ENCODE measurements around the gene VSX1.

VSX1 gene

DNA sequence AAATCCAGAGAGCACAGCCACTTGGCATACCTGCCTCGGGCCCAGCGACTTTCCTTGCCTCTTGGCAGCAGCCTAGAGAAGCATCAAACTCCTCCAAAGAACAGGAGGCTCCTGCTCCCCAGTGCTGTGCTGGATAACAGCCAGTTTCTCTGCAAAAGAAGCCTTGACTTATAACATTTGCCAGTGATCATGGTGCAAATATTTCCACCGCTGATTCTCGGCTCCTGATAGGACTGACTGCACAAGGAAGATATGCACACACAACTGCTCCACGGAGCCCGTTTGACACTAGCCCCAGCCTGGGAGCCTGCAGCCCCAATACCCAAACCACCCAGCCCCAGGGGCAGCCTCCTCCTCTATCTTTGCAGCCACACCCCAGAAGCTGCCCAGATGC, 41.5 kb downstream of the VSX1 start:
- no peak for DNase-seq (ENCODE audit: low read depth in 2 of 2)

DNA sequence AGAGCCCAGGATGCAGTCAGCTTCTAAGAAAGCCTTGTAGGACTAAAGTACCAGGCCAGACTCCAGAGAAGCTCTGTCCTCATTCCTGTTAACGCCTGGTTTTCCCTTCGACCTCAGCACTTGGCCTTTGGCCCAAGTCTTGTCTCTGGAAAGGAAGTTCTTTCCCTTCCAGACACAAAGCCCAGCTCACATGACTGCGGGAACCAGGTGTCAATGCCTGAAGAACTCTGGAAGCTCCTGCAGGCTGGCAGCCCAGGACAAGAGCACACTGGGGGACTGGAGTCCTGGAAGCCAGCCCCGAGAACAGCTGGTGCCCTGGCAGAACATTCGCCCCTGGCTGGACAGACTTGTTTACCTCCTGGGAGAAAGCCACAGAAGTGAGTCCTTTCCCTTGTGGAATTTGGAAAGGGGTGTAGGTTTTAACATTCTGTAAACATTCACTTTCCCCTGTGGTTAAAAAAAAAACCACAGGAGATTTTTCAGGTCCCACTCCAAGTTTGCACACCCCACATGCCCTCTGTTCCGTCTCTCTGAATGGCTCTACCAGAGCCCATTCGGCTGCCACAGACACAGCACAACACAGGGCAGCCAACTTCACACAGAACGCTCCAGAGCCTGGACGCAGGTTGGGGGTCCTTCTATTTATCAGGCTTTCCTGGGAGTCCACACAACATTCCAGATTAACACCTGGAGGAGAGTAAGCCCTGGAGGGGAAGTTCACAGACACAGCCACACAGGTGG, 42.1 kb downstream of the VSX1 start:
- no peak for DNase-seq (ENCODE audit: low read depth in 2 of 2)

DNA sequence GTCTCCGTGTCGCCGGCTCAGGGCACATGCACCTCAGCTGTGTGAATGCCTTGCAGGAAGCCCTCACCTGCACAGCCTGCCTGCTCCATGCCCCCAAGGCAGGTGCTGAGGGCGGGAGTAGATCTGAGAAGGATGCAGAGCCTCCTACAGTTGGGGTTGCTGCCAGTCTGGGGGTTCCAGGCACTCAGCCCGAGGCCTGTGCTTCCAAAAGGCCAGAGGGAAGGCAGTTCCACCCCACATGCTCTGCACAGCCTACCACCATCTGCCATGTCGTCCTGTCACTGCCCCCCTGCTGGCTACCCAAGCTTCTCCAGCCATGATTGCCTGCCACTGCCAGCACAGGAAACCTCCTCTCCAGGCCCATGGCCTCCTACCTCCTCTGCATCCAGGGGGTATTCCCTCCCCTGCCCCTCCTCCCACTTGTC, 43.3 kb downstream of the VSX1 start:
- DNase-seq (ENCODE audit: low read depth in 2 of 2), result no peak

DNA sequence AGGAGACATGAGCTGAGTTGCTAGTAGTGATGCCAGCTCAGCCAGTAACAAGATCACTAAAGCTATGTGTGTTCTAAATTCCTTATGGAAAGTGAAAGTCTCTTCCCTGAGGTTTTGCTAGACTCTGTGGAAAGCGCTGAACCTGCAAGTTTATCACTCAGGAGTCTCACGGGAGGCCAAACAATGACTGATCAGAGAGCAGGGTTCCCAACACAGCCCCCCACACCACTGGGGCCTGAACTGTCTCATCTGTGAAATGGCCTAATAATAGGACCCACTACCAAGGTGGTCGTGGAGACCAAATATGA, 43.9 kb downstream of the VSX1 start:
- no peak for DNase-seq (ENCODE audit: low read depth in 2 of 2)

DNA sequence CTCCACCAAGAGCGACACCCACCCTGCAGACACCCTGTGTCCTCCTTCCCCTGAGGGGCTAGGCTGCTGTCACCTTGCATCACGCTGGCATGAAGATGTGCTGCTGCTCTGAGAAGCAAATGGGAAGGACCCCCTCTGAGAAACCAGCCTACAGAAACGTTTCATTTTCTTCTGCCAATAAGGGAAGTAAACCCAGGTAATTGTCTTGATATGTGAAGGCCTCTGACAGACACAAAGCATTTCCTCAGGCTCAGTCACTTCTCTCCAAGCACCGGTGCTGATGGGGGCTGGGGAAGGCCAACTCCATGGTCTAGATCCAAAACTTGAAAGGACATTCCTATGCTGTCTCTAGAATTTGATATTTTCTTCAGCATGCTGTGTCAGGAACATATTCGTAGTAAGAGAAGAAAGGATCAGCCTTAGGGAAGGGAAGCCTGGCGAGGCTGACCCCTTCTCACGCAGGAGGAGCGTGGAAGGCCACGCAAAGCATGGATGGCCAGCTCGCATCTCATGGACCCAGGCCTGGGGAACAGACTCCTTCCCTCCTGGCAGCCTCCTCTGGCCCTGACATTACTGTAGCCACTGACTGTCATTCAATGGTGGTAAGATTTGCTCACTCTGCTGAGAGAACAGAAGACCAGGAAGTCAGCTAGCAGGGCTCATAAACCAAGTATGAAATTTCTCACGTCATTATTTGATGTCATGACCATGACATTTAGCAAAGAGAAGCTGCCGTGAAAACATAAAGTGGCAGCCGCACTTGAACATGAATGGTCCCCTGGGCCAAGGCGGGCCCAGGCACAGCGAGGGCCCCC, 44.4 kb downstream of the VSX1 start:
- DNase-seq (ENCODE audit: low read depth in 2 of 2), result no peak

DNA sequence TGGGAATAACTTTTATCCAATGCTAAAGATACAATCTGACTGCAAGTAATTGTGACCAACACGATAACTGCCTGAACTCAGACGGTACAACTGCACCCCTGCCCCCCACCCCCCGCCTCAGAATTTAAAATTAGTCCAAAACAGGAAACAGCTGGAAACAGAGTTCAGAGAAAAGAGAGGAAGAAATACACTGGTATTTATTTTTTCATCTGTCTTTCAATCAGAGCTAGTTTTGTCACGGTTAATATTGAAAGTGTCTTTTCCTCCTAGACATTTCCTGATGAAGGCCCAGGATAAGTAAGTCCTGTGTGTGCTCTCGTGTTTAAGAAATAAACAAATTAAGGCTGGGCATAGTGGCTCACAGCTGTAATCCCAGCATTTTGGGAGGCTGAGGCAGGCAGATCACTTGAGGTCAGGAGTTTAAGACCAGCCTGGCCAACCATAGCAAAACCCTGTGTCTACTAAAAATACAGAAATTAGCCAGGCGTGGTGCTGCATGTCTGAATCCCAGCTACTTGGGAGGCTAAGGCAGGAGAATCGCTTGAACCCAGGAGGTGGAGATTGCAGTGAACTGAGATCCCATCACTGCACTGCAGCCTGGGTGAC, 45.5 kb downstream of the VSX1 start:
- DNase-seq (ENCODE audit: low read depth in 2 of 2), result no peak

DNA sequence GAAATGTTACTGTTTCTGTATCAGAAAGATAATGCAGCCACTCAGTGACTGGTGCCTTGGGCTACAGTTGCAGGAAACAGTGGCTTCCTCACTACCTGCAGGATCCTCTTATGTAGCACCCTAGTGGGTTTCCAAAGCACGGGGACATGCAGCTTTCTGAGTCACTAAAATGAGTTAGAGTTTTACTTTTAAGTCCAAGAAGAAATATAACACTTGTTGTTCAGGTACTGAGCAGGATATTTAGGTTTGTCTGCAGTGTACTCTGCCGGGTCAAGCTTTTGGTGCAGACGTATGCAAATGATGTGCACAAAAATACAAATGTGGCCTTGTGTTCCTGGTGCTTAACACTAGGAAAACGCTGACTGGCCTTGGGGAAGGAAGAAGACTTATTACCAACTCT, 46.0 kb downstream of the VSX1 start:
- DNase-seq (ENCODE audit: low read depth in 2 of 2), result no peak

DNA sequence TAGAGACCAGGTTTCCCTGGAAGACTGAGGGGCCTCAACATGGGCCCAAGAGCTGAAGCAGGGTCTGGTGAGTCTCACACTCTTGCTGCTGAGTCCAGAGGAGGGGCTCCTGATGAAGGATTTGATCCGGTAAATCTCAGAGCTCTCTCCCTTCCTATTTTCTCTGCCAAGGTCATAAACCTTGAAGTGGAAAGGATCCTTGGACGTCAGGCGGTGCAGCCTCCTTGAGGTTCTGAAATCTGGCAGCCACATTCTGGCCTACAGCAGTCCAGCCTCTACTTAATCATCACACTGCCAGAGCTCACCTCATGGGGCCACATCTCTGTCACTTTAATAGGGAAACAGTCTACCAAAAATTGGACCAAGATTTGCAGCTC, 48.0 kb downstream of the VSX1 start:
- DNase-seq (ENCODE audit: low read depth in 2 of 2), result no peak

DNA sequence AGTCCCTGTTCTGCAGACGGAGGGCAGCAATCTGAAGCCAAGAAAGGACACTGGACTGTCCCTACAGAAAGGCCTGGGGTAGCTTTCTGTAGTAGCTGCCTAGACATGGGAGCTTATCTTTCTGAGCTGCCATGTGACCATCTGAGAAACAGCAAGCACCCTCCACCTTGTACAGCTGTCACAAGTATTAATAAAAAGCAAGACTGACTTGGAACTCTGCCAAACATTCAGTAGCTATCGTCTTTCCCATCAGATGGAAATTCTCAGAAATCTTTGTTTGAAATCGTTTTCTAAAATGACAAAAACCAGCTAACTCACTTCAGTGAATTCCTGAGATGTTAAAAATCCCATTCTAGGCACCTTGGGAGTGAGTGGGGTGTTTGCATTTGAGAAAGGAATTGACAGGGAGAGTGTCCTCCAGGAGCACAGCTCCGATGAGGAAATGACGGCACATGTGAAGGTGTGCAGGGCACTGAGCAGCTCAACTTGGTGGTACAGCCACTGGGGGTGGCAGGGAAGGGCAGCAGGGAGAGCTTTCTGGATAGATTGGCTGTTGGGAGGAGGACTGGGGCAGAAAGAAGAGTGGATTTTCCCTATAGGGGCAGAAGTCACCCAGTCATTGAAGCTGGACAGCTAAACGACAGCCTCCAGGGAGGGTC, 48.5 kb downstream of the VSX1 start:
- no peak for DNase-seq (ENCODE audit: low read depth in 2 of 2)

DNA sequence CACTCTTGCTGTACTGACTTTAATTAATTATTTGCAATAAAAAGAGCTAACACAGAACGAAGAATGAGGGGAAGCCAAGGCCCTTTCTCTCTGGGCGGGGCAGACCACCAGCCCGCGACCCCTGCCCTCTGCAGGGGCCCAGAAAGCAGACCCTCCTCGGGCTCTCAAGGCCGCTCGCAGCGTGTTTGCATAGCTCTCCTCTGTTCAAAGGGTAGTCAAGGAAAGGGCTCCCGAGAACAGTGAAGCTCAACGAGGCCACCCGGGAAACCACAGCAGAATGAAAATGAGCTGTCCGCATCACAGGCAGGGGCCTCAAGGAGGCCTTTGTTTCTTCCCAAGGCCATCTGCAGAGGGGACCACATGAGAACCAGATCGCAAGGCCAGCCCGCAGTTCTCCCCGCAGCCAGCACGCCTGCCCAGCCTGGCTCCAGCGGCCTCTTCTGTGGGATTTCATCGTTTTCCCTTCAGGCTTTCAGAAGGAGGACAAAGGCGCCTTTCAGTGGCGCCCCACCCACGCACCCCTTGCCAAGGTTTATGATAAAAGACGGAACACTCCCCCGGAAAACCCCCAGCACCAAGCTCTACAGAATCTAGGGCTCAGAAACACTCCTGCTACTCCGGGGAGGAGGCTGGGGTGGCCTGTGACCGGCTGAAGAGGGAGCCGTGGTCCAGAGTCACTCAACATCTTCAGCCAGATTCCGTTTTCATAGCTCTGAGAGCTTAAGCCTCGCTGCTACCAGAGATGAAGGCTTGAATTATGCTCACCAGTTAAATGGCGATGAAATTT, 49.3 kb downstream of the VSX1 start:
- DNase-seq (ENCODE audit: low read depth in 2 of 2), result no peak

DNA sequence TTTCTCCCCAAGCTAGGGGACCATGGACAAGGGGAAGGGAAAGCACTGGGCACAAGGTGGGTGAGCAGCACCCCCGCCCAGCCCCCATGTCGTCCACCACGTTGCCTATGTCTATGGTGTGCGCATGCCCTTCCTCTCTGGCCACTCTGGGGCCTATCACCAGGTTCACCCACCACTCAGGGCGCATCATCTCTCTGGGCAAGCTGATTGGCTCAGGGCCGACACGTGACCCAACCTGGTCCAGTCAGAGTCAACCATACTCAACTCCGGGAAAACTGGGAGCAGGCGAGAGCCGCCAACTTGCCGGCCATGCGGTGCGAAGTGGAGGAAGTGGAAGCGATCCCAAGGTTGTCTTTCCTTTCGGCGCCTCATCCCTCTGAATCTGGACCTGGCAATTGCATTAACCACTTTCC, 49.9 kb downstream of the VSX1 start:
- DNase-seq (ENCODE audit: low read depth in 2 of 2), result no peak

DNA sequence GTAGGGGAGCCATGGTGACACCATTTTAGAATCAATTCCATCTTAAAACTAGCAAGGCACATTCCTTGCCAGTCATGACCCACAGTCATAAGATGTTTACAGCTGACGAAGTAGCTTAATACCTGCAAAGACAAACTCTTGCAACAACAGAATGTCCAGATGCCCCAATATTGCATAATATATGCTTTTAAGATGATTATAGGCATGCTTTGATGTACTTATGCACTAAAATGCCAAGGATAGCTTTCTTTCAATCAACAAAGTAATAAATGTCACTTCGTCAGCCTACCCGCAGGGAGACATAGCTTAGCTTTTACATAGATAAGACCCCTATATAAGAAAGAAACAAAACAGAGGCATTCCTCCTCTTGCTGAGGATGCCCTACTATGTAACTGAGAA, 50.7 kb downstream of the VSX1 start:
- no peak for DNase-seq (ENCODE audit: low read depth in 2 of 2)

DNA sequence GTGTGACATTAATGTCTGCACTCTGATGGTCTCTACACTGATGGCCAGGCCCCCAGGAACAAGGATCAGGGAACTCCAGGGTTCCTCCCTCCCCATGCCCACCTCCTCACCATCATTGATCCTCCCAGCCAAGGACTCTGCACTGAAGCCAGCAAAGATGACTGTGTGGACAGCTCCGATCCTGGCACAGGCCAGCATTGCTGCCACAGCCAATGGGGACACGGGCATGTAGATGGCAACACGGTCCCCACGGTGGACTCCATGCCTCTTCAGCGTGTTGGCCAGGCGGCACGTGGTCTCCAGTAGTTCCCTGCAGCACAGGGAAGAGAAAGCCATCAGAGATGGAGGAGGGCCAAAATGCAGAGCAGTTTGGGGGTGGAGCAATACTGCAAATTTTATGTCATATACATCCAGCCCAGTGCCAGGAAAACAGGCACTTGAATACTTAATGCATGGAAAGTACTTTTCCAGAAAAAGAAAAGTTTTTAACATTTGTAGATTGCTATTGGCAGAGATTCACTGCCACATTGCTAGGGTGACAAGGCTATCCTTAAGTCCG, 51.2 kb downstream of the VSX1 start:
- DNase-seq (ENCODE audit: low read depth in 2 of 2), result no peak

DNA sequence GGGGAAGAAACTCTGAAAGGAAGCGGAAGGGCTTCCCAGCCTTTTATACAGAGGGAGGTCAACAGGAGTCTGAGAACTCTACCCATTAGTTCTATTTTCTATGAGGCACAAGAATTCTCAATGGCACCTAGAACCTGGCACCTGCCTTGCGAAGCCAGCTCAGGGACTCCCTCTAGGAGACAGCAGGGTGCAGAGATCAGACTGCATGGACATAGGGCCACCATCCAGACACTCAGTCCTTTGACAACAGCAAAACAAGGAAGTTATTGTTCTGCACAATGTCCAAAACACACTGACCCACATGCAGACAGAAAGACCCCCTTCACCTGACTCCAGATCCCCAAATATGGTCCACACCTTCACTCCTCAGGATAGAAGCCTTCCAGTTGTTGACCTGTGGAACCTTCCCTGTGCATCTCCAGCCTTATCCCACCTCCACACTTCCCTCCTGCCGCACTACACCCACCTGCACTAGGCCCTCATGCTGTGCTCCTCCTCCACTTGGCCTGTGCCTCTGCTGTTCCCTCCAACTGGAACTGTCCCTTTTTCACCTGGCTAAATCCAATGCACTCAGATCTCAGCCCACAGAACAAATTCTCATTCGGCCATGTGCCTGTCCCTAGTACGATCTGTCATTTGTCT, 51.8 kb downstream of the VSX1 start:
- no peak for DNase-seq (ENCODE audit: low read depth in 2 of 2)

DNA sequence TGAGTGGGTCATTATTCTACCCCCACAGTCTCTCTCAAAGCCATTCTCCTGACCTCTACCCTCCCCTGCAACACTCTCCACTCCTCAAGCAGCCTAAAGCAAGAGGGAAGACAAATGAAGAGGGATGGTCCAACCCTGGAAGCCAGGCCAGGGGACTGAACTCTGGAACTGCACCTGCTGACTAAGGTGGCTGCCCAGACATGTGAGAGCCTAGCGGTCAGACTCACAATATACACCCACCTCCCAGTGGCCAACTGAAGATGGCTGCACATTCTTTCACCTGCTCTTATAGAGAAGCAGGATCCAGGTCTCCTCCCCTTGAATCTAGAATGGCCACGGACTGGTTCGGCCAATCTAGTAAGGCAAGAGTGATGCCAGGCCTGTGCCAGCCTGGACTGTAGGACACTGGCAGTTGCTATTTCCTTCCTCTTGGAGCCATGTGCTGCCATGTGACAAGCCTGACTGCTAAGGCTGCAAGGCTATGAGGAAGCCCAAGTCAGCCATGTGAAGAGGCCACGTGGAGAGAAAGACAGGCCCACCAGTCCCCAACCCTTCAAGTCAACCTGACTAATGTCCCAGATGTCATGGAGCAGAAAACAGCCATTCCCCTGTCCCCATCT, 55.8 kb downstream of the VSX1 start:
- no peak for DNase-seq (ENCODE audit: low read depth in 2 of 2)
